SJSA1 (cell line): ENCODE measurements around the gene APOLD1. TPM values are rescaled to one million over a fixed set of nuclear protein-coding genes. Genes with fewer than 3 reads are reported as not detected.
"Not testable (repeated sequence)": the region's sequence is repeated elsewhere in the genome, so short reads cannot be mapped to it uniquely, and the experiment has no call there.

Experiments
- DNase-seq, 2 experiments: peaks; one replicate each; pipeline ENCODE4 v3.0.0-alpha.2; 2015 to 2020; ENCODE audit warnings: low spot score in 2 of 2, low read depth in 1 of 2
- H3K27ac ChIP-seq: fragments of 250-450 bp; sonication (Bioruptor Pico); 2 replicates; pipeline ENCODE4 v1.5.1; 2020; ENCODE audit warnings: mild to moderate bottlenecking, moderate library complexity
- H3K27me3 ChIP-seq: fragments of 250-450 bp; sonication (Bioruptor Pico); replicated peaks from 2 replicates; pipeline ENCODE4 v1.5.1; 2020; ENCODE audit warnings: mild to moderate bottlenecking, moderate library complexity
- H3K36me3 ChIP-seq: fragments of 250-450 bp; sonication (Bioruptor Pico); 2 replicates; pipeline ENCODE4 v1.5.1; 2020; ENCODE audit warnings: mild to moderate bottlenecking
- H3K4me1 ChIP-seq: fragments of 250-450 bp; sonication (Bioruptor Pico); replicated peaks from 2 replicates; pipeline ENCODE4 v1.6.1; 2021; ENCODE audit warnings: mild to moderate bottlenecking
- H3K4me3 ChIP-seq: fragments of 250-450 bp; sonication (Bioruptor Pico); 2 replicates; pipeline ENCODE4 v1.5.1; 2020; ENCODE audit warnings: mild to moderate bottlenecking
- H3K9me3 ChIP-seq: fragments of 250-450 bp; sonication (Bioruptor Pico); replicated peaks from 2 replicates; pipeline ENCODE4 v1.5.1; 2020; ENCODE audit warnings: mild to moderate bottlenecking
- total RNA-seq: library from RNA; depleted of rRNA; stranded (reverse); fragments of >200 nt; shearing (Covaris generic); gene quantifications from 2 replicates; pipeline ENCODE4 v1.2.3, GENCODE V29; 2014

APOLD1 gene
- total RNA-seq, 1 experiment from 2014 or later: 10.6 TPM

- Histone ChIP-seq H3K27me3 (no peaks in the 10 kb centered on the region), H3K4me1 (peaks cover 6% of the 10 kb centered on the region), H3K27ac (no peak overlapping the region)
Measured at GRCh38 chr12:12792421-12792820, 7.0 kb downstream of the APOLD1 start.

GRCh38 chr12:12794686-12795085 lies 9.2 kb downstream of the APOLD1 start:
- Histone ChIP-seq H3K27me3 (no peaks in the 10 kb centered on the region), H3K4me3 (no peak overlapping the region), H3K4me1 (0 out of 2 replicates have a peak, but pooled peaks cover 4% of the 10 kb centered on the region), H3K27ac (no peak overlapping the region), H3K9me3 (0 out of 2 replicates have a peak, but pooled peaks cover 3% of the 10 kb centered on the region), H3K36me3 (no peaks in the 10 kb centered on the region)
- no peak for DNase-seq

More at GRCh38 chr12:12792421-12792820, 7.0 kb downstream of the APOLD1 start:
- H3K36me3 ChIP-seq: no peaks in the 10 kb centered on the region
- no peak for DNase-seq
- no peaks in the 10 kb centered on the region for H3K9me3 ChIP-seq
- H3K4me3 ChIP-seq: no peak overlapping the region

- Histone ChIP-seq H3K4me3 (no peak overlapping the region), H3K27me3 (no peaks in the 10 kb centered on the region), H3K27ac (no peak overlapping the region), H3K36me3 (no peaks in the 10 kb centered on the region), H3K4me1 (0 out of 2 replicates have a peak, but pooled peaks cover 4% of the 10 kb centered on the region), H3K9me3 (0 out of 2 replicates have a peak, but pooled peaks cover 3% of the 10 kb centered on the region)
- DNase-seq: no peak
Measured at GRCh38 chr12:12796171-12796570, 10.7 kb downstream of the APOLD1 start.

GRCh38 chr12:12796928-12797793 lies 11.7 kb downstream of the APOLD1 start:
- Histone ChIP-seq H3K9me3 (0 out of 2 replicates have a peak, but pooled peaks cover 3% of the 10 kb centered on the region), H3K4me1 (no peaks in the 10 kb centered on the region), H3K36me3 (no peaks in the 10 kb centered on the region), H3K27ac (no peak overlapping the region), H3K27me3 (no peaks in the 10 kb centered on the region), H3K4me3 (no peak overlapping the region)
- DNase-seq: no peak

DNA sequence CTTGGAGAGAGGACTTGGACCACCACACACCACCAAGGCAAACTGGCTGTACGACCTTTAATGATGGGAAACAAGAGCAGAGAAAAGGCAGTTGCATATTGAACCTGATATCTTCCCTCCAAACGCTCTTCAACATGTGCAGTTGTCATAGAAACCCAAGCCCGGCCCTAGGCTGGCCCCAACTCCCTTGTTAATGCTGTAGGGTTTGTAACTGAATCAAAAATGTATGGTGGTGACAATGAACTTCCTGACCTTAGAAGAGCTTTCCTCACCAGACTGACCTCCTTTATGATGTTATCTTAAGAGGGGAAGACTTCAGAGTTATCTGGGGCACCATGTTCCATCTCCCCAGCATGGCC lies 12.3 kb downstream of the APOLD1 start:
- Histone ChIP-seq H3K4me1 (peaks cover 1% of the 10 kb centered on the region; the same call in 1 of the 2 replicates), H3K27me3 (no peaks in the 10 kb centered on the region), H3K36me3 (no peaks in the 10 kb centered on the region), H3K9me3 (0 out of 2 replicates have a peak, but pooled peaks cover 3% of the 10 kb centered on the region), H3K4me3 (no peak overlapping the region), H3K27ac (no peak overlapping the region)
- no peak for DNase-seq

GRCh38 chr12:12798480-12798879 lies 13.0 kb downstream of the APOLD1 start:
- H3K36me3 ChIP-seq: no peaks in the 10 kb centered on the region
- peaks cover 8% of the 10 kb centered on the region for H3K4me1 ChIP-seq
- DNase-seq: no peak
- H3K9me3 ChIP-seq: 0 out of 2 replicates have a peak, but pooled peaks cover 3% of the 10 kb centered on the region
- H3K4me3 ChIP-seq: no peak overlapping the region
- H3K27ac ChIP-seq: no peak overlapping the region
- no peaks in the 10 kb centered on the region for H3K27me3 ChIP-seq

DNA sequence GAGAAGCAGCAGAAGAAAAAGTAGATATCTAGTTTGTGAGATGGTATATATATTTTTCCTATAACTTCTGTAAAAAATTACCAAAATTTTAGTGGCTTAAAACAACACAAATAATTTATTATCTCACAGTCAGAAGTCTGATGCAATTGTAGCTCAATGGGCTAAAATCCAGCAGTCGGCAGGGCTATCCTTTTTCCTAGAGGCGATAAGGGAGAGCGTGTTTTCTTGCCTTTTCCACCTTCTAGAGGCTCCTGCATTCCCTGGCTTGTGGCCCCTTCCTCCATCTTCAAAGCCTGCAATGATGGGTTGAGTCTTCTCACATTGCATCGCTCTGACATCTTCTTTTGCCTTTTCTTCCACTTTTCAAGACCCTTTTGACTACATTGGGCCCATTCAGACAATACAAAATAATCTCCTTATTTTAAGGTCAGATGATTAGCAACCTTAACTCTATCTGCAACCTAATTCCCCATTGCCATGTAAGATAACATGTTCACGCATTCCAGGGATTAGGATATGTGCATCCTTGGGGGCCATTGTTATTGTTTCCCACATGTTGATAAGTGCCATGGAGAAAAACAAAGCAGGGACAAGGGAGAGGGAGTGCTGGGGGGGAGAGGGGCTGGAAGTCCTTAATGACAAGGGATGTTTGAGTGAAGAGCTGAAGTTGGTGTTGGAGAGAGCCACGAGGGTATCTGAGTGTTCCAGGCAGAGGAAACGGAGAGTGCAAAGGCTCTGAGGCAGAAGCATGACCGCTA lies 13.9 kb downstream of the APOLD1 start:
- Histone ChIP-seq H3K4me3 (no peak overlapping the region), H3K4me1 (peaks cover 17% of the 10 kb centered on the region), H3K27me3 (no peaks in the 10 kb centered on the region), H3K36me3 (no peaks in the 10 kb centered on the region), H3K9me3 (0 out of 2 replicates have a peak, but pooled peaks cover 3% of the 10 kb centered on the region), H3K27ac (no peak overlapping the region)
- no peak for DNase-seq

GRCh38 chr12:12800406-12801180 lies 15.1 kb downstream of the APOLD1 start:
- no peak for DNase-seq
- H3K27ac ChIP-seq: no peak overlapping the region

GRCh38 chr12:12801656-12802055 lies 16.2 kb downstream of the APOLD1 start:
- not testable (repeated sequence) for H3K36me3 ChIP-seq, H3K27ac ChIP-seq, H3K9me3 ChIP-seq, H3K4me3 ChIP-seq, H3K27me3 ChIP-seq, DNase-seq
- H3K4me1 ChIP-seq: peaks cover 26% of the 10 kb centered on the region

More at GRCh38 chr12:12800406-12801180, 15.1 kb downstream of the APOLD1 start:
- no peak overlapping the region for H3K4me3 ChIP-seq
- H3K9me3 ChIP-seq: 0 out of 2 replicates have a peak, but pooled peaks cover 3% of the 10 kb centered on the region
- H3K4me1 ChIP-seq: peaks cover 26% of the 10 kb centered on the region
- H3K27me3 ChIP-seq: no peaks in the 10 kb centered on the region
- no peaks in the 10 kb centered on the region for H3K36me3 ChIP-seq

DNA sequence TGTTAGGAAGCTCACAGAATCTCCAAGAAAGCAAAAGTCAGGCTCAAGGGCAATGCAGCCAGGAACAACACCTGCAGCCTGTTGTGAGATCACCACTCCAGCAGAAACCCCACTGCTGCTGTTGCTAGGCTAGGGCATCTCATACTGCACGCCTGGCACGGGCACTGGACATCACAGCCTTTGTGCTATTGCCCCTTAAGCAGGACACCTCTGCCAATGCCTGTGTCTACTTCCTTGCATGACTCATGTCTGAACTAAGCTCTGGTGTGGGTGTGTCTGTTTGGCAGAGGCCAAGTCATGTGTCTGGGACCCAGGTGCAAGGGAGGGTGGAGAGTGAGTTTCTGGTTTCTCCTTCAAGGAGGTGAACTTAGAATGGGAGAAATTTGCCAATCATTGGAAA lies 17.7 kb downstream of the APOLD1 start:
- Histone ChIP-seq H3K36me3 (no peaks in the 10 kb centered on the region), H3K9me3 (0 out of 2 replicates have a peak, but pooled peaks cover 3% of the 10 kb centered on the region), H3K27me3 (no peaks in the 10 kb centered on the region), H3K4me1 (peaks cover 40% of the 10 kb centered on the region), H3K4me3 (no peak overlapping the region), H3K27ac (no peak overlapping the region)
- DNase-seq: peak; percentile 58 to 75

DNA sequence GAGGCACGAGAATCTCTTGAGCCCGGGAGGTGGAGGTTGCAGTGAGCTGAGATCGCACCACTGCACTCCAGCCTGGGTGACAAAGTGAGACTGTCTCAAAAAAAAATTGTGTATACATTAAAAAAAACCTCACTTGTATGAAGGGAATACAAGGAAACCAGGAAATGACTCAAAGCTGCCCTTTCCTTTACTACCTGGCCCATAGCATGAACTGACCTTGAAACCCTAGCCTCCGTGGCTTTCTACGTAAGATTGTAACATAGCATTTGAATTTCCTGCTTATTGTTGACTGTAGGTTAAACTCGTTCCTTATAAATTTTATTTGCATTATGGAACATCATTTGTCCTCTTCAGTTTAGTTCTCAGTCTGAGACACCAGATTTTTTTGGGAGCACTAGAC lies 18.6 kb downstream of the APOLD1 start:
- peak overlapping the region; percentile 48 for H3K27ac ChIP-seq

DNA sequence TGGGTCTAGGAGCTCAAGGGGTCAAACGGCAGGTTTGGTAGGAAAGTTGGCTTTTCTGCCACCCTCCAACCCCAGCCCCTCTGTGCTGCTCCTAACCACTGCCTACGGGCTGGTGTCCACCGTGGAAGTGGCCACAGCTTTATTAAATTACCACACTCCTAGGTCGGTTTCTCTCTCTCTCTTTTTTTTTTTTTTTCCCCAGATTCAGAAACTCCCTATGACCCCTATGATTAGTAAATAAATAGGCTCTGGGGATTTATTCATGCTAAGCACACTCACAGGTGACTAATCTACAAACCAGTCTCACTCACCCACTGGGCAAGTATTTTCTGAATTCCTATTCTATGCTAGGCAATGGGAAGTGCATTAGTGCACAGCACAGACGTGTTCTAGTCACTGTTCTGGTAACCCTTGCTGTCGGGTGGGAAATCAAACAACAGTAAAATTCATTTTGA lies 19.0 kb downstream of the APOLD1 start:
- Histone ChIP-seq H3K36me3 (no peaks in the 10 kb centered on the region), H3K4me3 (no peak overlapping the region), H3K9me3 (no peaks in the 10 kb centered on the region), H3K27ac (peak overlapping the region; percentile 48), H3K27me3 (no peaks in the 10 kb centered on the region), H3K4me1 (peaks cover 50% of the 10 kb centered on the region)
- DNase-seq: peak in 1 of 2 experiments; percentile 64

More for the DNA sequence above, 18.6 kb downstream of the APOLD1 start:
- Histone ChIP-seq H3K4me1 (peaks cover 46% of the 10 kb centered on the region), H3K4me3 (no peak overlapping the region), H3K9me3 (no peaks in the 10 kb centered on the region), H3K36me3 (no peaks in the 10 kb centered on the region), H3K27me3 (no peaks in the 10 kb centered on the region)
- peak in 1 of 2 experiments; percentile 47 for DNase-seq
